GM12892 (cell line): Measurements from ENCODE around the gene ACTG1.

Experiments
- DNase-seq: peaks from one replicate; pipeline ENCODE4 v3.0.0; 2011; ENCODE audit not compliant: insufficient read length
- FAIRE-seq: peaks from 2 replicates; lab custom pipeline; 2011; peaks lifted over from hg19 to GRCh38; lab: Jason Lieb, UNC
- POLR2A ChIP-seq: IDR thresholded peaks from 2 replicates; pipeline ENCODE4 v1.6.1; 2011; ENCODE audit warnings: low read depth, low read length, control low read depth
- POLR2AphosphoS5 ChIP-seq: IDR thresholded peaks from 2 replicates; pipeline ENCODE4 v1.6.1; 2011; ENCODE audit warnings: low read depth, low read length, control low read depth
- TAF1 ChIP-seq: IDR thresholded peaks from 2 replicates; pipeline ENCODE4 v1.6.1; 2011; ENCODE audit warnings: low read depth, mild to moderate bottlenecking, control low read depth, low read length, borderline replicate concordance

The ACTG1 gene

GRCh38 chr17:81551458-81552243 lies 39.1 kb upstream of the ACTG1 start:
- no peak for FAIRE-seq
- no peak for TF ChIP-seq POLR2A
- no peak for TF ChIP-seq TAF1
- no peak for TF ChIP-seq POLR2AphosphoS5
- DNase-seq = no peak

GRCh38 chr17:81550830-81551457 lies 38.3 kb upstream of the ACTG1 start:
- FAIRE-seq (no peak), DNase-seq (no peak)
- no peak for TF ChIP-seq POLR2A
- TF ChIP-seq TAF1 = no peak

- TF ChIP-seq POLR2AphosphoS5 (no peak), TAF1 (no peak)
- FAIRE-seq (no peak), DNase-seq (no peak)
Observed at GRCh38 chr17:81550285-81550684, 37.7 kb upstream of the ACTG1 start.

- FAIRE-seq (no peak), DNase-seq (no peak)
- TF ChIP-seq POLR2AphosphoS5 (no peak), POLR2A (no peak), TAF1 (no peak)
Observed at GRCh38 chr17:81549826-81550225, 37.2 kb upstream of the ACTG1 start.

GRCh38 chr17:81549031-81549557 lies 36.5 kb upstream of the ACTG1 start:
- TF ChIP-seq POLR2A = no peak
- TF ChIP-seq TAF1 = no peak
- TF ChIP-seq POLR2AphosphoS5 = no peak
- FAIRE-seq = no peak

GRCh38 chr17:81547614-81547982 lies 35.0 kb upstream of the ACTG1 start:
- DNase-seq (no peak), FAIRE-seq (no peak)
- no peak for TF ChIP-seq POLR2AphosphoS5
- TF ChIP-seq TAF1 = no peak
- TF ChIP-seq POLR2A = no peak

More at GRCh38 chr17:81549031-81549557, 36.5 kb upstream of the ACTG1 start:
- DNase-seq = no peak

- DNase-seq (no peak), FAIRE-seq (no peak)
- TF ChIP-seq TAF1 (no peak), POLR2A (no peak), POLR2AphosphoS5 (no peak)
Observed at GRCh38 chr17:81546906-81547613, 34.5 kb upstream of the ACTG1 start.

- no peak for FAIRE-seq
- TF ChIP-seq POLR2AphosphoS5 = no peak
- TF ChIP-seq TAF1 = no peak
- TF ChIP-seq POLR2A = no peak
- no peak for DNase-seq
Observed at GRCh38 chr17:81545160-81545949, 32.8 kb upstream of the ACTG1 start.

GRCh38 chr17:81544281-81544974 lies 31.8 kb upstream of the ACTG1 start:
- DNase-seq = no peak
- no peak for FAIRE-seq
- no peak for TF ChIP-seq POLR2A
- no peak for TF ChIP-seq TAF1
- no peak for TF ChIP-seq POLR2AphosphoS5

- FAIRE-seq = no peak
- TF ChIP-seq TAF1 = no peak
- no peak for TF ChIP-seq POLR2A
- no peak for TF ChIP-seq POLR2AphosphoS5
- no peak for DNase-seq
Observed at GRCh38 chr17:81543756-81544155, 31.2 kb upstream of the ACTG1 start.

GRCh38 chr17:81543339-81543675 lies 30.7 kb upstream of the ACTG1 start:
- no peak for FAIRE-seq
- no peak for DNase-seq

More at GRCh38 chr17:81543339-81543675, 30.7 kb upstream of the ACTG1 start:
- no peak for TF ChIP-seq POLR2AphosphoS5
- no peak for TF ChIP-seq POLR2A
- no peak for TF ChIP-seq TAF1
